HAP-1 (cell line): ENCODE data around the gene EVC2.

ENCODE experiments used
- DNase-seq, 2 experiments: peaks; one replicate each; pipeline ENCODE4 v3.0.0-alpha.2; 2016 to 2020; ENCODE audit warnings: low spot score in 2 of 2
- H3K27me3 ChIP-seq: fragments of 250-450 bp; sonication (Bioruptor Pico); 2 replicates; pipeline ENCODE4 v1.5.1; 2020; ENCODE audit warnings: low read depth, mild to moderate bottlenecking, moderate library complexity
- H3K36me3 ChIP-seq: fragments of 250-450 bp; sonication (Bioruptor Pico); replicated peaks from 2 replicates; pipeline ENCODE4 v1.5.1; 2020; ENCODE audit warnings: mild to moderate bottlenecking
- H3K4me1 ChIP-seq: fragments of 250-450 bp; sonication (Bioruptor Pico); 2 replicates; pipeline ENCODE4 v1.5.1; 2020; ENCODE audit warnings: mild to moderate bottlenecking
- H3K4me3 ChIP-seq: fragments of 250-450 bp; sonication (Bioruptor Pico); 2 replicates; pipeline ENCODE4 v1.5.1; 2020; ENCODE audit warnings: mild to moderate bottlenecking, moderate library complexity
- H3K9me3 ChIP-seq: fragments of 250-450 bp; sonication (Bioruptor Pico); 2 replicates; pipeline ENCODE4 v1.5.1; 2020; ENCODE audit warnings: mild to moderate bottlenecking, moderate library complexity
- in situ Hi-C: fragments of 300-500 bp; cut with MboI; formaldehyde crosslinking; loops from 3 replicates; pipeline ENCODE4 v1.14.3; 2020; ENCODE audit warnings: low sequenced_read_pairs, inconsistent platforms, mixed read lengths

EVC2 gene

DNA sequence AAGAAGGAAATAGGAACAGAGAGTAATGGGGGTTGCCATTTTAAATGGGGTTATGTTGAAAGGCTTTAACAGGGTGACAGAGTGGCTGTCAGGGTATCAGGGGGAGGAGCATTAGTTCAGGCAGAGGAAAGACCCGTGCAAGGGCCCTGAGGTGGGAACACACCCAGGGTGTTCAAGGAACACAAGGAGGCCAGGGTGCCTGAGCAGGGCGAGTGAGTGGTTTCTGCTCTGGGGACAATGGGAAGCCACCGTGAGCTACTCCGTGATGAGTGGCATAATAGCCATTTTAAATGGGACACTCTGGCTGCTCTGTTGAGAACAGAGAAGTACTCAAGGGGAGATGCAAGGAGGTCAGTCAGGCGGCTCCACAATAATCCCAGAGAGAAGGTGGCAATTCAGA lies 4.5 kb downstream of the EVC2 start:
- Histone ChIP-seq H3K27me3 (no peaks in the 10 kb centered on the region), H3K4me1 (no peaks in the 10 kb centered on the region), H3K9me3 (no peaks in the 10 kb centered on the region), H3K4me3 (no peak overlapping the region), H3K36me3 (no peaks in the 10 kb centered on the region)
- no peak for DNase-seq
- in situ Hi-C loops: no loop called here

DNA sequence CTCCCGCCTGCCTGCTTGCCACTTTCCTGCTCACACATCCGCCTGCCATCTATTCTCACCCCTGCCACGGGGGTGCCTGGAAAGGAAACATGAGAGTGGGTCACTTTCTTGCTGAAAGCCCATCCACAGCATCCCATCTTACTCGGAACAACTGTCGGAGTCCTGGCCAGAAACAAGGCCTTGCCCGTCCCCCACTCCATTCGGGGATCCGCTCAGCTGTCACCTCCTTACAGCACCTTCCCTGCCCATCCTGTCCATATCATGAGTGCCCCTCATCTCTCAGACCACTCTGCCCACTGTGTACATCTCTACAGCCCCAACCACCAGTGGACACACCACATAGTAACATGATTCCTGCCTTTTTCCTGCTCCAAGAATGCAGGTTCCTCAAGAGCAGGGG lies 6.4 kb downstream of the EVC2 start:
- H3K4me3 ChIP-seq: no peak overlapping the region
- DNase-seq: no peak
- H3K27me3 ChIP-seq: no peaks in the 10 kb centered on the region
- in situ Hi-C loops: no loop called here
- no peaks in the 10 kb centered on the region for H3K9me3 ChIP-seq
- H3K36me3 ChIP-seq: no peaks in the 10 kb centered on the region
- H3K4me1 ChIP-seq: no peaks in the 10 kb centered on the region

DNA sequence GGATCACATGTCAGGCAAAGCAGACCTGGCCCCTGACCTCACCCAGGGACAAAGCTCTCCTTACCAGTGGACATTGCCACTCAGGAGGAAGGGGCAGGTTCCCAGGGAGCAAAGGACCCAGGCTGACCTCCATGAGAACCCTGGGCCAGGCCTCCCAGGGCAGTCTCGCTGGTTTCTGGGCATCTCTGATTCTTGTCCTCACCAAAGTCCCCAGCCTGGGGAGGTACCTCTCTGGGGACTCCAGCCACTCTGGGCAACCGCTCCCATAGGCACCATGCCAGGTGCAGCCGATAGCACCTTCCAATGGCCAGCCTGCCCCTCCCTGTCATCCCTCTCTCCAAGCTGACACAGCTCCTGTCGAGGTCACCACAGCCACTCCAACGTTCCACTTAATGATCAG lies 7.9 kb downstream of the EVC2 start:
- in situ Hi-C loops: no loop called here
- Histone ChIP-seq H3K4me3 (no peak overlapping the region), H3K9me3 (no peaks in the 10 kb centered on the region), H3K27me3 (no peaks in the 10 kb centered on the region), H3K4me1 (no peaks in the 10 kb centered on the region), H3K36me3 (no peaks in the 10 kb centered on the region)
- DNase-seq: no peak

DNA sequence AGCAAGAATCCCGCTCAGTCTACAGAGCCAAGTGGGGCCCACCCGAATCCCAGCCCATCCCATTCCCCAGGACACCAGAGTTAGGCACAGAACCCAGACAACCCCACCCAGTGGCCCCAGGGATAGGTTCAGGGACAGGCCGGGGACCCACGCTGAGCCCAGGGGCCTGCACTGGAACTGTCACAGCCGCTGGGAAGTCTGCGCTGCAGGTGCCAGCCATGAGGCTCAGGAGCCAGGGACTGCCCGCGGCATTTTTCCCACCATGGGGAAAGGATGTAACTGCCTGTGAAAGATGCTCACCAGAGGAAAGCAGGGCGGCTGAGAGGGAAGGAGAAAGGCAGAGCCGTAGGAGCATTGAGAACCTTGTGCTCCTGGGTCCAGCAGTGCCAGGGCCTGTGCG lies 12.0 kb downstream of the EVC2 start:
- H3K9me3 ChIP-seq: no peaks in the 10 kb centered on the region
- no peak for DNase-seq
- H3K27me3 ChIP-seq: no peaks in the 10 kb centered on the region
- no peaks in the 10 kb centered on the region for H3K4me1 ChIP-seq
- in situ Hi-C loops: no loop called here
- no peaks in the 10 kb centered on the region for H3K36me3 ChIP-seq
- no peak overlapping the region for H3K4me3 ChIP-seq

GRCh38 chr4:5693871-5694270 lies 14.5 kb downstream of the EVC2 start:
- Histone ChIP-seq H3K4me3 (no peak overlapping the region), H3K36me3 (no peaks in the 10 kb centered on the region), H3K4me1 (no peaks in the 10 kb centered on the region), H3K9me3 (no peaks in the 10 kb centered on the region), H3K27me3 (no peaks in the 10 kb centered on the region)
- no peak for DNase-seq
- in situ Hi-C loops: no loop called here

DNA sequence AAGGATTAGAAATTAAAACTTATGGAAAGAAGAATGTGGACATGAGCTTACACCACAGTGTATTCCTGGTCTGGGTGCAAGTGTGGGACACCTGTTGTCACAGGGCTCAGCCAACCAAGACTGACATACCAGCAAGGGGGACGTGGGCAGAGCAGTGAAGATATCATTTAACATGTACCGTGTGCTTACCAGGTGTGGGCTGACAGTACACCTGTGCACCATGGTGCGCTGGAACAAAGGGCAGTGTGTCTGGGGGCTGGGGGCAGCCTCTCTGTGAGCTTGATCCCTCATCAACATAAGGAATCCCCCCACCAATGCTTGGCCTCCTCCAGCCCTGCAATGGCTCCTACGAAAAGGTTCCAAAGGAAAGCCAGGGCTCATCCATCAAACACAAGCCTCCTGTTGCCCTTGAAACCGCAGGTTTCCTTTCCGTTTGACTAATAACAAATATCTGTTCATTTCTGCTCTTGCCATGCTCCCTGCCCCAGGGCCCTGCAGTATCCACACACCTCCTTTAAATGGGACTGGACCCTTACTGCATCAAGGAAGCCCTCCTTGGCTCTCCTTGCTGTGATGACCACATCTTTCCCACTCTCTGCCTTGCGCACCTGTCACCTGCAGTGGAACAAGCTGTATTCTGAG lies 16.7 kb downstream of the EVC2 start:
- Histone ChIP-seq H3K4me1 (no peaks in the 10 kb centered on the region), H3K36me3 (no peaks in the 10 kb centered on the region), H3K9me3 (no peaks in the 10 kb centered on the region), H3K4me3 (no peak overlapping the region), H3K27me3 (no peaks in the 10 kb centered on the region)
- in situ Hi-C loops: no loop called here
- DNase-seq: no peak

DNA sequence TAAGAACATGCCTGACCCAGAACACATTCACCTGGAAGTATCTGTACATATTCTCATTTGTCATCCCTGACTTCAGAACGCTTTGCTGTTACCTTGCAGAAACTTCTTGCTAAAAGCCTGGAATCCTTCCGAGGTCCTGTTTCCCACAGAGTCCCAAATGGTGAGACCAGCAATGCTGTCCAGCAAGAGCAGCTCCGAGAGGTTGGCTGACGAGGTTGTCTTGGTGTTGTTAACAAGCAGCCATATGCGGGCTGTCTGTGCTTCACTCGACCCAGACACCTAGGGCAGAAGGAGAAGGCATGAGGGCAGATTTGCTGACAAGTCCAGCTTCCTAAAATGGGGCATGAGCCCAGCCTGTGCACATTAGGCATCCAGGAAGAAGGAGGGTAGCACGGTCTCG lies 19.3 kb downstream of the EVC2 start:
- in situ Hi-C loops: no loop called here

GRCh38 chr4:5686338-5686737 lies 22.0 kb downstream of the EVC2 start:
- no peak for DNase-seq
- Histone ChIP-seq H3K27me3 (no peaks in the 10 kb centered on the region), H3K9me3 (no peaks in the 10 kb centered on the region), H3K36me3 (no peaks in the 10 kb centered on the region), H3K4me3 (no peak overlapping the region), H3K4me1 (no peaks in the 10 kb centered on the region)
- in situ Hi-C loops: no loop called here

More for the DNA sequence above, 19.3 kb downstream of the EVC2 start:
- no peaks in the 10 kb centered on the region for H3K27me3 ChIP-seq
- no peak overlapping the region for H3K4me3 ChIP-seq
- H3K9me3 ChIP-seq: no peaks in the 10 kb centered on the region
- DNase-seq: no peak
- H3K36me3 ChIP-seq: no peaks in the 10 kb centered on the region
- no peaks in the 10 kb centered on the region for H3K4me1 ChIP-seq

- in situ Hi-C loops: no loop called here
- H3K36me3 ChIP-seq: no peaks in the 10 kb centered on the region
- H3K4me1 ChIP-seq: no peaks in the 10 kb centered on the region
- DNase-seq: no peak
- H3K4me3 ChIP-seq: no peak overlapping the region
- no peaks in the 10 kb centered on the region for H3K27me3 ChIP-seq
- H3K9me3 ChIP-seq: no peaks in the 10 kb centered on the region
Observed at GRCh38 chr4:5685296-5685695, 23.1 kb downstream of the EVC2 start.

- no peaks in the 10 kb centered on the region for H3K4me1 ChIP-seq
- no peaks in the 10 kb centered on the region for H3K9me3 ChIP-seq
- DNase-seq: no peak
- H3K27me3 ChIP-seq: no peaks in the 10 kb centered on the region
- H3K4me3 ChIP-seq: no peak overlapping the region
- H3K36me3 ChIP-seq: no peaks in the 10 kb centered on the region
- in situ Hi-C loops: no loop called here
Observed at GRCh38 chr4:5683566-5683965, 24.8 kb downstream of the EVC2 start.

- Histone ChIP-seq H3K4me1 (no peaks in the 10 kb centered on the region), H3K9me3 (no peaks in the 10 kb centered on the region), H3K36me3 (no peaks in the 10 kb centered on the region), H3K27me3 (no peaks in the 10 kb centered on the region), H3K4me3 (no peak overlapping the region)
- in situ Hi-C loops: no loop called here
- DNase-seq: no peak
Observed at GRCh38 chr4:5678977-5679376, 29.4 kb downstream of the EVC2 start.

GRCh38 chr4:5676763-5677162 lies 31.6 kb downstream of the EVC2 start:
- Histone ChIP-seq H3K27me3 (no peaks in the 10 kb centered on the region), H3K4me1 (no peaks in the 10 kb centered on the region), H3K36me3 (no peaks in the 10 kb centered on the region), H3K4me3 (no peak overlapping the region), H3K9me3 (no peaks in the 10 kb centered on the region)
- in situ Hi-C loops: no loop called here
- no peak for DNase-seq

- in situ Hi-C loops: no loop called here
- Histone ChIP-seq H3K9me3 (no peaks in the 10 kb centered on the region), H3K36me3 (no peaks in the 10 kb centered on the region), H3K4me3 (no peak overlapping the region), H3K4me1 (no peaks in the 10 kb centered on the region), H3K27me3 (no peaks in the 10 kb centered on the region)
- no peak for DNase-seq
Observed at GRCh38 chr4:5666741-5667140, 41.6 kb downstream of the EVC2 start.

DNA sequence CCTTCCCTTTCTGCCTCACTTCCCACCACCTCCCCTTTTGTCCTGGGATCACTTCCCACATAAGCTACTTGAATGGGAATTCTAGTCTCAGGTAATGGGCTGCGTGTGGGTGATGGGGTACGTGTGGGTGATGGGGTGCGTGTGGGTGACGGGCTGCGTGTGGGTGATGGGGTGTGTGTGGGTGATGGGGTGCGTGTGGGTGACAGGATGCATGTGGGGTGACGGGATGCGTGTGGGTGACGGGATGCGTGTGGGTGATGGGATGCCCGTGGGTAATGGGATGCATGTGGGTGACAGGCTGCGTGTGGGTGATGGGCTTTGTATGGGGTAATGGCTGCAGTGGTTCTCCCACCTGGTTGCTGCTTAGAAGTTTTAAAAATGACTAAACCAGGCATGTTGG lies 43.6 kb downstream of the EVC2 start:
- Histone ChIP-seq H3K27me3 (no peaks in the 10 kb centered on the region), H3K4me1 (no peaks in the 10 kb centered on the region), H3K9me3 (no peaks in the 10 kb centered on the region), H3K36me3 (no peaks in the 10 kb centered on the region), H3K4me3 (no peak overlapping the region)
- in situ Hi-C loops: no loop called here
- no peak for DNase-seq

DNA sequence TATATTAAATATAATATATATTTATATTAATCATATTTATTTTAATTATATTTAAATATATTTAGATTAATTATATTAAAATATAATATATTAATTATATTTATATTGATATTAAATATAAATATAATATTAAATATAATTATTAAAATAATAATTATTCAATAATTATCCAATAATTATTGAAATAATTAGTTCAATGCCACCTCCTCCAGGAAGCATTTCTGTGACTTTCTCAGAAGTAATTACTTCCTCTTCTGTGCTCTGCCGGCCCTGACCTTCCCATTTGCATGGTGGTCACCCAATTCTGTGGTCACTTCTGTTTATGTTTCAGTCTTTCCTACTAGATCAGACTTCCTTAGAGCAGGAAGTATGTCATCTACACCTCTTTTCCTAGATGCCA lies 45.8 kb downstream of the EVC2 start:
- in situ Hi-C loops: no loop called here

More for the DNA sequence above, 45.8 kb downstream of the EVC2 start:
- Histone ChIP-seq H3K4me1 (no peaks in the 10 kb centered on the region), H3K27me3 (no peaks in the 10 kb centered on the region), H3K36me3 (no peaks in the 10 kb centered on the region), H3K4me3 (no peak overlapping the region), H3K9me3 (no peaks in the 10 kb centered on the region)
- DNase-seq: no peak
